Ureter (tissue), 1 donor: ENCODE data around the gene F12. TPM values are rescaled to one million over a fixed set of nuclear protein-coding genes. Genes with fewer than 3 reads are reported as not detected.
A peak's percentile ranks its signal among the peaks of the same experiment; 100 is the strongest.
"Not testable (repeated sequence)": the region's sequence is repeated elsewhere in the genome, so short reads cannot be mapped to it uniquely, and the experiment has no call there.

Experiments used
- DNase-seq: peaks from one replicate; pipeline ENCODE4 v3.0.0-alpha.2; 2020; ENCODE audit warnings: low spot score
- total RNA-seq: library from RNA; stranded (reverse); gene quantifications from one replicate; pipeline ENCODE4 v1.2.4, GENCODE V29; 2023
- donor health status: DM: yes; HTN: yes; CAD: no.

Gene F12
- total RNA-seq, 1 donor from 2014 or later: 1.3 TPM

DNA sequence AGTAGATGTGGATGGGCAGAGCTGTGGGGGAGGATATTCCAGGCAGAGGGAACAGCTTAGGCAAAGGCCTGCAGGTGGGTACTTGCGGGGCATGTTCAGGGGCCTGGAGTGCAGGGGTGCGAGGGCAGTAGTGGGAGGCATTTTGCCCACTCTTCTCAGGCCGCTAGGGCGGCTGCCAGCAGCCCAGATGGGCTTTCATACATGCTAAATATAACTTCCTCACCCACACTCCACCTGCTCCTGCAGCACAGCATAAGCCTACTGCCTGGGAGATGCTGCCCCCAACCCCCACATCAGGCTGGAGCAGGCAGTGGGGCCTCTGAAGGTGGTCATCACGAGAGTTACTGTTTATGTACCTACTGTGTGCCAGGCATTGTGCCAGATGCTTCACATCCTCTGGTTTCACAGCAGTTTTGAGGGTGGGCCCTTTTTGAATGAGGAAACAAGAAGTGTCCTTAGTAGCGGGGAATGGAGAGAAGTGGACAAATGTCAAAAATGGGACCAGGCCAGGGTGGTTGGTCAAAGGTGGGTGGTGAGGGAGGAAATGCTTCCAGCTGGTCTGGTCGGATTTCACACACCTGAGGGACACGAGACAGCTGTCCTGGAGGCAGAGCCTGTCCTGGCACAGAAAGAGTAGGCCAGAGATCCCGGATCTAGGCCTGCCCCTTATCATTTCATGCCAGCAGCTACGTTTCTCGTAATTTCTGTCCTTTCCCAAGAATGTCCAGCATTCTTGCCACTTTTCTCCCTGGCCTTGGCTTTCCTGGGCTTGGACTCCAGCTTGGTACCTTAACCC is 39.5 kb downstream of the F12 start:
- no peak for DNase-seq

GRCh38 chr5:177368869-177369644 is 40.3 kb downstream of the F12 start:
- DNase-seq: no peak

GRCh38 chr5:177367981-177368868 is 41.1 kb downstream of the F12 start:
- DNase-seq: no peak

- no peak for DNase-seq
Measured at GRCh38 chr5:177367323-177367848, 42.0 kb downstream of the F12 start.

DNA sequence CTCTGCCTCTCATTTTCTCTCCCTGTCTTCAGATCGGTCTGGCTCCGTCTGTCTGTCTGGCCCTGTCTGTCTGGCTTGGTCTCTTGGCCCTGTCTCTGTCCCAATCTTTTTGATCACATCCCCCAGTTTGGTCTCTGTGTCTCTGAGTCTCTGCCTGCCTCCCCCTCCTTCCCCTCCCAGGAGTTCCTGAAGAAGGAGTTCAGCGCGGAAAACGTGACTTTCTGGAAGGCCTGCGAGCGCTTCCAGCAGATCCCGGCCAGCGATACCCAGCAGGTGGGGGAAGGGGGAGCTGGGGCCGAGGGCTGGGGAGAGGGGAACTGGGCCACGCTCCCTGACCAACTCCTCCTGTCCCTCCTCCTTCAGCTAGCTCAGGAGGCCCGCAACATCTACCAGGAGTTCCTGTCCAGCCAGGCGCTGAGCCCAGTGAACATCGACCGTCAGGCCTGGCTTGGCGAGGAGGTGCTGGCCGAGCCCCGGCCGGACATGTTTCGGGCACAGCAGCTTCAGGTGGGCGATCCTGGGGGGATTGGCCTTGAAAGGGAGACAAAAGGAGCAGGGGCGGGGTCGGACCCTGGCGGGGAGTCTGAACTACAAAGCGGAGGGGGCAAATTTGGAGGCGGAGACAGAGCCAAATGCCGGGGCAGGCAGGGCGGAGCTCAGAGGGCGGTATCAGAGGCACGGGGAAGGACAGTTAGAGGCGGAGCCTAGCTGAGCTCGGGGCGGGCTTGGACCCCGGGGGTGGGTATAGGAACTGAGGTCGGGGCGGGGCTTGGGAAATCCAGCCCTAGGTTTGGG is 42.6 kb downstream of the F12 start:
- peak; percentile 94 for DNase-seq

DNA sequence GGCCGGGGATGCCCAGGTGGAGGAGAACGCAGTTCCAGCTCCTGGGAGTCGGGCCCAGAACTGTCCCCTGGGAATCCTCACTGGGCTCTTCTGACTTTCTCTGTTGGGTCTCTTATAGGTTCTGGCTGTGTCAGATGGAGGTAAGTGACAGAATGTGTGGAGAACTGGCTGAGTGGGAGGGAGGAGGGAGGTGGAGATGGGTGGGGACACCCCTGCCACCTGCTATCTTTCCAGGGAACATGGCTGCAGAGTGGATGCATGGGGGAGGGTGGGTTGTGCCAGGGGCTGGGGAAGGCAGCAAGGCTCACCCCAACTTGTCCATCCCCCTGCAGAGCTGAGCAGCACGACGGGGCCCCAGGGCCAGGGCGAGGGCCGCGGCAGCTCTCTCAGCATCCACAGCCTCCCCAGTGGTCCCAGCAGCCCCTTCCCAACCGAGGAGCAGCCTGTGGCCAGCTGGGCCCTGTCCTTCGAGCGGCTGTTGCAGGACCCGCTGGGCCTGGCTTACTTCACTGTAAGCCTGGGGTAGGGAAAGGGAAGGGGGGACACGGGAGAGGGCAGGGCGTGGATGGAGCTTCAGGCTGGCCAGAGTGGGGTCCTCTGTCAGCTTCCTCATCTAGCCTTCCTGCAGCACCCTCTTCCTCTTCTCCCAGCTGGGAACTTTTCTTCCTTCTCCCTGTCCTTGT is 43.4 kb downstream of the F12 start:
- DNase-seq: no peak

DNA sequence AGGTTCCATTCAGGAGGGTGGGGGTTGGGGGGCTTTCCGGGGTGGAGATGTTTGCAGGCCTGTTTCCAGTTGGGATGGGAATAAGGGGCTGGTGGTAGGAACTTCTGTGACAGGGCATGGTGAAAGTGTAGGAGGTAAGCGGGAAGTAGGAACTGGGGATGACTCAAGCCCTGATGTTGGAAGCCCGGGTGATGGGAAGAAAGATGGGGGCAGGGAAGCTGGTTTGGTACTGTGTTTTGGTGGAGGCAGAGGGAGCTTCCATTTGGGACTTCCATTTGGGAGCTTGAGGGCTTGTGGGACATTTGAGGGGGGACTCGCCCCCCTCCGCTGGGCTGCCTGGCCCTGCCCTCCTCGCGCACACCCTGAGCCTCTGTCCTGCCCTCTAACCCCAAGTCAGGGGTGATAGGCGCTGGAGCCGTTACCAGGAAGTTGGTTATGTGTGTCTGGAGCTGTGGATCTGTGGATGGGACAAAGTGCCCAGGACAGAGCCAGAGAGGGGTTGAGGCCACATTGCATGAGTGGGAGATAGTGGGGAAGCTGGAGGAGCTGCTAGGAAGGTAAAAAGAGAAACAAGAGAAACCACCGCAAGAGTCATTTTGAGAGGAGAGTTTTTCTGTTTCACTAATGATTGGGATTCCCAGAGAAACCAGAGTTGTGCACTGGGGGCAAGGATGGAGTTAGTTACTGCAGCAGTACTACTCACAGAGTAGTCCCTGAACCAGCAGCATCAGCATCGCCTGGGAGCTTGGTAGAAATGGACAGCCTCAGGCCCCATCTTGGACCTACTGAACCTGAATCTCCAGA is 45.0 kb downstream of the F12 start:
- no peak for DNase-seq

DNA sequence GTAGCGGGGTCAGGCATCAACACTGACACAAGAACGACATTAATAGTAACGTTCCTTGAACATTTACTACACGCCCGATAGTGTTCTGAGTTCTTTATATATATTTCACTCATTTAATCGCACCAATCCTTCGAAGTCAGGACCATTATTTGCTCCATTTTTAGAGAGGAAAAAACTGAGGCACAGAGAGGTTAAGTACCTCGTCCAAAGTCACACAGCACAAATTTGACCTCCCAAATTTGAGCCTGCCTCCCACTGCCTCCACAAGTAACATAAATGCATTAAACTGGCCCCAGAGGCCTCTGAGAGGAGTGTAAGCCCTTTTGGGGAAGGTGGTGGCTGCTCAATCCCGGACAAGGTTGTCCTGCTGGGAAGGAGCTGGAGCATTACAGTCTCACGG is 45.8 kb downstream of the F12 start:
- no peak for DNase-seq

- DNase-seq: no peak
Measured at GRCh38 chr5:177362610-177363507, 46.5 kb downstream of the F12 start.

DNA sequence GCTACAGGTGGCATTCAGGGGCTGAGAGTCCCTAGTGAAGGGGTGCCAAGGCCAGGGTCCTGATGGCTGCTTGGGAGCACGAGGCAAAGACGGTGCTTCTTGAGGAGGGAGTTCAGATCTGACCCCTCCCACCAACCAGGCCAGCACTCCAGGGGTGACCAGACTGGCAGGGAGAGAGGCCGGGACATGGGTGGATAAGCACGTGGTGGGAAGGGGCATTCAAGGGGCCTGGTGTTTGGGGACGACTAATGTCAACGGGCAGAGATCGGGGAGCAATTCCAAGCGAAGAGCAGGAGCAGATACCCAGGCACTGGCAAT is 47.1 kb downstream of the F12 start:
- DNase-seq: no peak

- no peak for DNase-seq
Measured at GRCh38 chr5:177361418-177362291, 47.7 kb downstream of the F12 start.

- DNase-seq: not testable (repeated sequence)
Measured at GRCh38 chr5:177360740-177361139, 48.6 kb downstream of the F12 start.

GRCh38 chr5:177359860-177360259 is 49.5 kb downstream of the F12 start:
- no peak for DNase-seq

- DNase-seq: no peak
Measured at GRCh38 chr5:177359451-177359851, 49.9 kb downstream of the F12 start.

GRCh38 chr5:177358370-177358819 is 51.0 kb downstream of the F12 start:
- no peak for DNase-seq

GRCh38 chr5:177357459-177358351 is 51.7 kb downstream of the F12 start, which contains the start of gene RGS14:
RGS14 (plus strand) TSS chr5:177357924; CDS start chr5:177358025, 101 bp downstream.
- DNase-seq: no peak

GRCh38 chr5:177357146-177357458 is 52.3 kb downstream of the F12 start:
- DNase-seq: no peak
